OCI-M2 (cell line): ENCODE measurements around the gene LRP5.
"Not testable (repeated sequence)": the region's sequence is repeated elsewhere in the genome, so short reads cannot be mapped to it uniquely, and the experiment has no call there.

Experiments used
- DNase-seq: peaks from one replicate; lab custom pipeline; 2025; ENCODE audit not compliant: unreplicated experiment; lab: John Stamatoyannopoulos, UW

LRP5 gene

DNA sequence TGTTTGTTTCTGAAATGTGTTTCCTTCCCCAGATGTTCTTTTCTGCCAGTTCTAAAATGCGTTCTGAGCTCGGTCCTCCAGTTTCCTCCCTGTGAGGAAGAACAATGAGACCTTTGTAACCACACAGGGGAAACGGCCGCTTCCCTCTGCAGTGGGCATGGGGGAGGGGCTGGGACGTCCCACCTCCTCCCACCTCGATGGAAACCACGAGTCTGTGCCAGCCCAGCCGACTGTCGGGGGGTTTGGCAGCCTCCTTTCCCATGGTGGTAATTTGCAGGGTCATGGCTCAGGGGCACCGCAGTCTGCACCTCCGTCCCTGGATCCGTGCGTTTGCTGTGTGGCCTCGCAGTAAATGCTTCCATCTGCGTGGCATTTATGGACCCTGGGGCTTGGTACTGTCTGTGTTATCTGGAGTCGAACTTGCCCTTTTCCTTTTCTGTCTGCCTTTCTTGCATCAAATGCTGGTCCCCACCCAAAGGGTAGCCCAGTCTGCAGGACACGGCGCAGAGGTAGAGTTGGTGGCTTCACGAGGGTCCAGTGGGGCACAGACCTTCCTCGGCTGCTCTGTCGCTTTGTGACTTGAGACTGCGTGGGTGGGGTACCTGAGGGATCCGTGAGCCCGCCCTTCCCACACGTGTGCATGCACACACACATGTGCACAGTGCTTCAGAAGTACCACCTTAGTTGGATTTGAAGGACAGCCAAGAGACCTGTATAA, 16.1 kb downstream of the LRP5 start:
- DNase-seq: no peak

DNA sequence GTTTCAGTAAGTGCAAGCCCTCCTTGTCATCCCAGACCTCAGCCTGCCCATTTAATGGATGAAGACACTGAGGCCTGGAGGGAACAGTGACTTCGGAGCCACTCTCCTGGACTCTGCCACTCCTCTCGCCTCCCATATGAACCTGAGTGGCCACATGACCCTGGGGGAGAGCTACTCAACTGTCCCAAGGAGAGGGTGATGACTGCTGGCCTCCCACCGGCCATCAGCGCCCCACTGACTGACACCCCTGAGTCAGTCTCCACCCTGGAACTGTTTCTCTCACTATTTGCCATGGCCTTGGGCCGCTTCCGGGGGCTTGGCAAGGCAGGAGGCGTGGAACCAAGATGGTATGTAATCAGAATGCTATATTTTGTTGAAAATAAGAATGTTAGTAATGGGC, 17.1 kb downstream of the LRP5 start:
- DNase-seq: no peak

DNA sequence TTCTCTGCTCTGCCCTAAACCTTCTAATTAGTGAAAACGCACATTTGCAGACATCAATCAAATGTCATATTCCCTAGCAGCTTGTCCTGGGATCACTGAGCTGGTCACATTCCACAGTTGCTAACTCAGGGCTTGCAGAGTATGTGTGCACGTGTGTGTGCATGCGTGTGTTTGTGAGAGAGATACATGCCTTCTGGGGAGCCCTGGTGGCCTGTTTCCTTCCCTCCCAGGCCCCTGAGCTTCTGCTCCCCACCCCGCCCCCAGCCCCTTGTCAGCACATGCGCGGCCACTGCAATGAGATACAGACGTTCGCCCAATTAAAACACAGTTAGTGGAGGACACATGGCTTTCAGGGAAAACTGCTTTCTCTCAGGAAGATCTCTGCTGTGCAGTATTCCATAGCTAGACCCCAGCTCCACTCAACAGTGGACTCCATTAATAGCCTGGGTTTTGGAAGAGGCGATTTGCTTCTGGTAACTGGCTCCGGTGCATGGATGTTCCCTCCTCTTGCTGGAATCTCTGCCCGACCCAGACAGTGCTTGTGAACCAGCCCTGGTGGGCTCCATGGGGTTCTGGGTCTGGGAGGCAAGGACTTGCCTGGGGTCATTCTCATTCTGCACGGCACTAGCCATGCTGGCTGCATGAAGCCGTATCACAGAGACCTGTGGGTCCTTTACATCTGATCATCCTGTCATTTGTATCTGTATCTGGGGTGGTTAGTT, 17.7 kb downstream of the LRP5 start:
- DNase-seq: no peak

DNA sequence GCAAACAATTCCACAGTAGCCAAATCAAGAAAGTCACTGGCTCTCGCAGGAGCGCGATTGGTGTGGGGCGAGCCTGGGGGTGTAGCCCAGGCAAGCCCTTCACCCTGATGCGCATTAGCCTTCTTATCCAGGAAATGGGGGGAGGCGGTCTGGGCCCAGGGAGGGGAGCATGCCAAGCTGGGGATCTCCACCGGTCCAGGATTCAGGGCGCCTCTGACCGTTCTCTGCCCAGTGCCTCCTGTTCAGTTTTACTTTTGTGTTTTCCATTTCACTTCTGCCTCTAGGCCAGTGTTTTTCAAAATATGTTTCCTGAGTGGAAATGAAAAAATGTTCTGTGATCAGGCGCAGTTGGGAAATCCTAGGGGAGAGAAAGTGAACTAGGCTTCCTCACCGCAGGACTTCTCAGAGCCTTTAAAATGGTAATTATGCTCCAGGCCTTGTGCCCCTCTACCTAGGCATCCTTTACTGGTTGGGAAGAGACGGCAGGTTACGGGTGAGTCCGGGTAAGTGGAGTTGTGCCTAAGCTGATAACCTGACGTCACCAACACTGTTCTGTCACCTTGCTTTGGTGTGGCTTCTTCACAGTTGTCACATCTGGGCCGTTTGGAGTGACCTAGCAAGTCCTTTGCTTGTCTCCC, 18.4 kb downstream of the LRP5 start:
- DNase-seq: no peak

DNA sequence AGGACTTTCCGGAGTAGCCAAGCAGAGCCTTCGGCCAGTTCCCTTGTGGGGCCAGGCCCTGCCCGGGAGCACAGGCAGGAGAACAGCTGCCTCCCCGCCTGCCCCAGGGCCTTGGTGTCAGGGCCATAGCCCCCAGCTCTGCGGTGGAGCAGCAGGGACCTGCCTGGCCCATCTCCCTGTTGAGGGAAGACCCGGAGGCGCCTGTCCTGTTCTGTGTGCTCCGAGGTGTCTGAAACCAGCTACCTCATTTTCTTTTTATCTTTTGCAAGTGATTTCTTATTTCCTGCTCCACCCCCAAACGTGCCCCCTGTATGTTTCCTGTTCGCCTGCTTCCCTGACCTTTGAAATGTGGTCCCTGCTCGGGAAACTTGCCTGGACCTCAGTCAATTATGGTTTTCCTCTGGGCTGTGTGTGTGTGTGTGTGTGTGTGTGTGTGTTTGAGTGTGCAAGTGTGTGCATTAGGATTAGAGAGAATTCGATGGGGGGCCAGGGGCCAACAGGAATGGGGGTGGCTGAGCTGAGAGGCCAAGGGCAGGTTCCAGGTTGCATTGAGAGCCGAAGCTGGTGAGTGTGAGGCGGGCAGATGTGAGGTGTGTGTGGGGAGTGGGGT, 19.1 kb downstream of the LRP5 start:
- DNase-seq: no peak

DNA sequence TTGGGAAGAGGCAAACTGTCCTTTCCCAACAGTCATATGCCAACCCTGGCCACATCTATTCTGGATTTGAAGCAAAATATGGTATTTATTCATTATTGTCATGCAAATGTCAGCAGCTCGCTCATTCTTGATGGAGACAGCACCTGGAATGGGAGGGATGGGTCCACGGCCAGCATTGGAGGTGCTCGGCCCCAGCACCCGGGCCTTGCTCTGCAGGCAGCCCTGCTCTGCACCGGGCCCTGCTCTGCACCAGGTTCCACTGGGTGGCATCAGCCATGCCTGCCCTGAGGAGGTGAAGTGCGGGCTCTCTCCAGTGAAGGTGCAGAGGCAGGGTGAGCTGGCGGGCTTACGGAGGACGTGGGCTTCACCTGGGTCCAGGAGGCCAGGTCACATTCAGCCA, 19.8 kb downstream of the LRP5 start:
- no peak for DNase-seq

DNA sequence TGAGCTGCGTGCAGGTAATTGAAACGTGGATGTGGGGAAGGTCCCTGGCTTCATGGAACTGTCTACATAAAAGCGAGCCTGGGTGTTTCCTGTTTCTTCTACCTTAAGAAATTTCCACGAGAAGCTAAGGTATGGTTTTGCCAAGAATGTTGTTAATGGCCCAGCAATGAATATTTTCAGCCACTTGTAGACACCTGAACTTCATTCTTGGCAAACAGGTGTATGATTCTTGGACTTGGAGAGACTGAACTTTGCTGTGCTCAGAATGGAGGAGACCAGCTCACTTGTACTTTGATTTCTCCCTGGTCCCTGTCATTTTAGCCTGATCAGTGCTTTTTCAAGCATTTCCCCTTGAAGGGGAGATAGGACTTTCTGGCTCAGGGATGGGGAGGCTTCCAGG, 20.8 kb downstream of the LRP5 start:
- no peak for DNase-seq

DNA sequence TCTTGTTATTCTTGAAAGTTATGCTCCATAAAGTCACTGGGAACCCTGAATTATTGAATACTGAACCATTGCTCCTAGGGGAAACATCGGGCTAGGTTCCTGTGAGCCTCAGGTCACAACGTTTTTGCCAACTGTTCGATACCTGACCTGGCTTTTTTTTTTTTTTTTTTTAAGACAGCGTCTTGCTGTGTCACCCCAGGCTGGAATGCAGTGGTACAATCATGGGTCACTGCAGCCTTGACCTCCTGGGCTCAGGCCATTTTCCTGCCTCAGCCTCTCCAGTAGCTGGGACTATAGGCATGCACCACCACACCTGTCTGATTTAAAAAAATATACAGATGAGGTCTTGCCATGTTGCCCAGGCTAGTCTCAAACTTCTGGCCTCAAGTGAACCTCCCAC, 22.5 kb downstream of the LRP5 start:
- DNase-seq: no peak

DNA sequence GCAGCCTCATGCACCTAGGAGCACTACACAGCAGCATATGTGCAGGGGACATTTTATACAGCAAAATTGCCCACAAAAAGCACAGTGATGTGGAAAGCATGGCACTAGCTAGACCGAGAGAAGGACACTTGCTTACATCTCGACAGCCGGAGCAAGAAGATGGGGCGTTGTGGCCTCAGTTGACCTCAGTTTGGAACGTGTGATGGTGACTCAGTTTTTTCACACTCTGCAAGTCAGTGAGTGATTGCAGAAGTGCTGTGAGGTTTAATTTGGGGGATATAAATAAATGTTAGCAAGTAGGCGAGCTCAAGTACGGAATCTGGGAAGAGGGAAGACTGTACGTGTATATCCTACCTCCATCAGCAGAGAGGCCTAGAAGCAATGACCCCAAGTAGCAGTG, 23.3 kb downstream of the LRP5 start:
- DNase-seq: no peak

DNA sequence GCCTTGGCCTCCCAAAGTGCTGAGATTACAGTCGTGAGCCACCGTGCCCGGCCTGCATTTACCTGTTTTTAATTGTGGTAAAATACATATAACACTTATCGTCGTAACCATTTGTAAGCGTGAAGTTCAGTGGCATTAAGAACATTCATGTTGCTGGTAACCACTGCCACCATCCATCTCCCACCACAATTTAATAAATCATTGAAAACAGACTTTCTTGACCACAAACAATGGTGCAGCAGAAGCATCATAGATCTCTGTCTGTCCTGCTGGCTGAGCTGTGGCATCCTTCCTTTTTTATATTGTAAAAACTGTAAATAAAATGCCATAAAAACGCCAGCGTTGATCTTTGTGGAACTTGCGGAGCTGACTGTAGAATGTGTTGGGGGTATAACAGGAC, 24.3 kb downstream of the LRP5 start:
- no peak for DNase-seq

DNA sequence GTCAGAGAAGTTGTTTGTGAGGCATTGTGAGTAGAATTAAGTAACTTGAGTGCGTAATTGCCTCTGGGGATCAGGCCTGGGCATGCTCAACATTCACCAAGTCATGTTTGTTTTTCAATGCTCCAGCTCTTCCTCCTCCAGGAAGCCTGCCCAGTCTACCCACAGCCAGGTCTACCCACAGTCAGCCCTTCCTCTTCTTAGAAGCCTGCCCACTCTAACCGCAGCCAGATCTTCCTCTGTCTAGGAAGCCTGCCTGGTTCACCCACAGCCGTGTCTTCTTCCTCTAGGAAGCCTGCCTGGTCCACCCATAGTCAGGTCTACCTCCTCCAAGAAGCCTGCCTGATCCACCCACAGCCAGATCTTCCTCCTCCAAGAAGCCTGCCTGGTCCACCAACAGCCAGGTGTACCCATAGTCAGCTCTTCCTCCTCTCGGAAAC, 25.0 kb downstream of the LRP5 start:
- no peak for DNase-seq

DNA sequence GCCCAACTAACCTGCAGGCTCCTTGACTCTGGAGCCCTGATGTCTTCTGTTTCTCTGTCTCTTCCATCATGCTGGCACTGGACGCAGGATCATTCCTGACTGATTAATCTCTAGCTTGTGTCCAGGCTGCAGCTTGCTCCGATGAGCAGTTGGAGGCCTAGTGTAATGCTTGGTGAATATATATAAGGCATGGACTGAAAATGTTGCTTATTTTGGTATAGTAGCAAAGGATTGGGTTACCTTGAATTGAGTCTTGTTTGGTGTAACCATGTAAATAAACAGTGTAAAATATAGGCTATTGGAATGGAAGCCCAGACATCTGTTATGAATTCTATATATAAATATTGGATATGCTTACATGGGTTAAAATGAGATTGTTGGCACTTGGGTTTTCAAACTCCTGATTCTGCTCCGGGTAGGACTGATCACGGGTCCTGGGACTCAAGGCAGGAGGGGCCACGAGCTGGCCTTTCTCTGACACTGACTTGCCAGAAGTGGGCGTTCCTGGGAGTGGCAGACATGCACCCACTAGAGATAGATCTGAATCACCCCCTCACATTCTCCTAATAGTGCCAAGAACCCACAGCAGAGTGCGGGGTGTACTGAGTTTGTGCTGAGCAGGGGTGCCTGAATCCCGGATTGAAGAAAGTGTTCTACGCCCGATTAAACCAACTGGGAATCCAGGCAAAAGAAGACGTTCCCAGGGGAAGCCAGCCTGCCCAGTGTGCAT, 25.8 kb downstream of the LRP5 start:
- no peak for DNase-seq

DNA sequence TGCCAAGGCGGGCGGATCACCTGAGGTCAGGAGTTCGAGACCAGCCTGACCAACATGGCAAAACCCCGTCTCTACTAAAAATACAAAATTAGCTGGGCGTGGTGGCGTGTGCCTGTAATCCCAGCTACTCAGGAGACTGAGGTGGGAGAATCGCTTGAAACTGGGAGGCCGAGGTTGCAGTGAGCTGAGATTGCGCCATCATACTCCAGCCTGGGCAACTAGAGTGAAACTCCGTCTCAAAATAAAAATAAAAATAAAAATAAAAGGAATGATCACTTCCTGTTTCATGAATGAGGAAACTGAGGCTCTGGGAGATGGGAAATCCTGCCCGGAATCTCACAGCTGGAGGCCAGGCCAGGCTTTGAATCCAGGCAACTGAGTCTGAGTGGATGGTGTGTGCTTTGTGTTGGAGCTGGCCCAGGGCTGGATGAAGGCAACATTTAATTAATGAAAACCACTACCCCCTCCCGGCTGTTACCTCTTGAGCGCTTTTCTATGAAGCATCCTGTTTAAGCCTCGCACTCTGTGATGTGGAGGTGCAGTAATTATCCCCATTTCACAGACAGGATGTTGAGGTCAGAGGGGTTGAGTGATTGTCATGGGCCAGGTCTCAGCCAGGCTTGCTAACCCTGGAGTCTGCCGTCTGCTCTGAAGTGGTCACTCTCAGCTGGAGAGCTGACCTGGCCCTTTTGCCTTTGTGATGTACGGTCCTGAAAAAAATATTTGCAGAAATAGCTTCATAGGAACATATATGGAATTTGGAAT, 27.8 kb downstream of the LRP5 start:
- DNase-seq: no peak

DNA sequence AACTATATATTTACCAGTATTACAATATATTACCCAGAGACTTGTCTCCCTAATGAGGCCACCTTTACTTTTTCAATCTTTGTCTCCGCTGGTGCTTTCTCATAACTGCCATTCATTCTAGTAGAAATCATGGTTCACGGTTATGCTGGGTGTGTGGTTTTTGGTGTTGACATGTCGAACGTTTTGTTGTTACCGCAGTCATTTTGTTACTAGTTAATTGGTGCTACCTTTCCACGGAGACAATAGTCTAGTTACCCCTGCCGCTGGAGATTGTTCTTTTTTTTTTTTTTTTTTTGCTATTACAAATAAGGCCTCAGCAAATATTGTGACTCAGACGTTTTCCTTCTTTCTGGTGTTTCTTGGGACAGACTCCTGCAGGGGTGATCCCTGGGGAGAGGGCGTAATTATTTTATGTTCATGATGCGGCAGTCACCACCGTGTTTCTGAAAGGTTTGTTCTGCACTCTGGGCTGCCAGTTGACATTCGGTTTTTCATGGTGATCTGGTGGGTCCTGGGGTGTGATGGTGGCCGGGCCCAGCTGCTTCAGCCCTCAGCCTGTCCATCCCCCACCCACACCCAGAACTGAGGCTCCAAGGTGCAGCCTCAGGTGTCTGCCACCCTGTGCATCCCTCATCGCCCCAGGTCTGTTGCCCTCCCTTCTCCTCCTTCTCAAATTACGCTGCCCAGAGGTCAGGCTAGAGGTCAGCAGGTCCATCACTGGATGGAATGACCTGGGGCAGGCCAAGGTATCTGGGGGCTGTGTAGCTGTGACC, 28.6 kb downstream of the LRP5 start:
- no peak for DNase-seq

DNA sequence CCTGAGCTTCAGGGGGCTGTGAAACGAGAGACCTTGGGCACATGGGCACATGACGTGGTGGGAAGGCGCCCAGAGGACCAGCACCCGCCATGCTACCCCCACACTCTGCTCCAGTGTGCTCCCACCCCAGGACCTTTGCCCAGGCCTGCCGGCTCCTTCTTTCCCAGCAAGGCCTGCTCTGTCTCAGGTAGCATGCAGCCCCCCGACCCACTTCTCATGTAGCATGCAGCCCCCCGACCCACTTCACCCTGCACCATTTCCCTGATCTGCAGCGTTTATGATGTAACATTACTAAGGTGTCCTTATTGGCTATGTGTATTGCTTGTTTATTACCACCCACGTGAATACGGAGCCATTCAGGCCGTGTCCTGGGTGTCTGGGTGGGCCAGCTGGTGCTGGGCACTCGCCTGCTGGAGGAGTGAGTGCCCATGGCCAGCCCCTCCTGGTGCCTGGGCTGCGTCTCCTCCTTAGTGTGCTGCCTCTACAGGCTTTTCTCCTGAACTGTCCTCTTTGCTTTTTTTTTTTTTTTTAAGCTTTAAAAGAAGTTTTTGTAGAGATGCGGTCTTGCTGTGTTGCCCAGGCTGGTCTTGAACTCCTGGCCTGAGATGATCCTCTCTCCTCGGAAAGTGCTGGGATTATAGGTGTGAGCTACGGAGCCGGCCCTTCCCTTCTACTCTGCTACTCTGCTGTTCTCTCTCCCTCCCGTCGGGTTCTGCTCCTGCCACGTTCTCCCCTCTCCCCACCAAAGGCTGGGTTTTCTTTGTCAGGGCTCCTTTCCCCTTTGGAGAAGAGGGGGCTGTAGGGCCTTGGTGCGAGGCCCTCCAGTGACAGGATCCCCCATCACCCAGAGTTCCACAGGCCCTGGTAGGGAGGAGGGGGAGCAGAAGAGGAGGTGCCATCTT, 29.4 kb downstream of the LRP5 start:
- DNase-seq: no peak

DNA sequence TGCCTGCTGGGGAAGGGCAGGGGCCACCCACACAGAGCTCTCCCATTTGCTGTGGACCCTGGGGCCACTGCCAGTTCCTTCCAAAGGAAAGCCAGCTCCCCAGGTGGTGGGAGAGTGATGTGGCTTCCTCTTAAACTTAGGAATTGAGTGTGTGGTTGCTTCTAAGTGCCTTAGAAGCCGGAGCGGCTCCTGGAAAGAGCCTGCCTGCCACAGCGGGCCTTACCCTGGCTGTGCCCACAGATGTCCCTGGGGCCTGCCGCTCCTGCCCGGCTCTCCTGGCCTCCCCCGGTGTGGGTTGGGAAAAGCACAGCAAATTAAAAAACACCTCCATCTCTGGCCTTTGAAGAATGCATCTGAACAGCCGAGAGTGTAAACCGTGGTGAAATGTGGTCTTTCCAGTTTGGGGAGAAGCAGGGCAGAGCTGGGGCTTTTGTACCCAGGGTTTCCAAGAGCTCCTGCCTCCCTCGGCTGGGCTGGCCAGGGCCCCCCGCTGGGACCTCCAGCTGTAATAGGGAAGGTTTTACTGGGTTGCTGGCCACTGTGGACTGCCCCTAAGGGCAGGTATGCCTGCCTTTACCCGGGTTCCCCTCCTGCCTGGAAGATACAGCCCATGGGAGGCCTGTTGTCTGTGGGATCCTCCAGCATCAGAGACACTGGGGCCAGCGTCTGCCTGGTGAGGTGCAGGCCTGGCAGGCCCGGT, 30.2 kb downstream of the LRP5 start:
- DNase-seq: no peak

DNA sequence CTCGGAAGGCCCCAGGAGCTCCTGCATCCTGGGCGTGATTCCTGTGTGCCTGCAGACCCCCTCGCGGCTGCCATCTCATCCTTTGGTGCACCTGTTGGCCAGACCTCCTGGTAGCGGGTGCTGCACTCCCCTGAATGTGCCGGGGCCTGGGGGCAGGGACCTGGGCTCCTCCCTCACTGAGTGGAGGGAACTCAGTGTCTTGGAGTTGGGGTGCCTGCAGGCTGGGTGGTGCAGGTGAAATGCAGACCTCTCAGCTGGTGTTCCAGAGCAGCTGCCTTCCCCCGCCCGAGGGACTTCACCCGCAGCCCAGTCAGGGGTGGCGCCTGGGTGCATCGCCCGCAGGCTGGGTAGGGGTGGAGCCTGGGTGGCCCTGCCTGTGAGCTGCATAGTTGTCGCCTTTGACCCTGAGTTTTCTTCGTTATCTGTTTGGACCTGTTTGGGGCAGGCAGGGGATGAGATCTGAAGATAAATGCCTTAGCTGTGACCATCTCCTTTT, 31.4 kb downstream of the LRP5 start:
- DNase-seq: no peak

DNA sequence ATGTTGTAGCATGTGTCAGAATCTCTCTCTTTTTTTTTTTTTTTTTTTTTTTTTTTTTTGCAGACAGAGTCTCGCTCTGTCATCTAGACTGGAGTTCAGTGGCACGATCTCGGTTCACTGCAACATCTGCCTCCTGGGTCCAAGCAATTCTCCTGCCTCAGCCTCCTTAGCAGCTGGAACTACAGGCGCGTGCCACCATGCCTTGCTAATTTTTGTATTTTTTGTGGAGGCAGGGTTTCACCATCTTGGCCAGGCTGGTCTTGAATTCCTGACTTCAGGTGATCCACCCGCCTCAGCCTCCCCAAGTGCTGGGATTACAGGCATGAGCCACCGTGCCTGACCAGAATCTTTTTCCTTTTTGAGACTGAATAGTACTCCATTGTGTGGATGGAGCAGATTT, 32.4 kb downstream of the LRP5 start:
- DNase-seq: not testable (repeated sequence)
